Measurements from ENCODE around the gene FSCN2. TPM values are rescaled to one million over a fixed set of nuclear protein-coding genes. Genes with fewer than 3 reads are reported as not detected.
A peak's percentile ranks its signal among the peaks of the same experiment; 100 is the strongest.

Gene FSCN2
- total RNA-seq, 1 experiment from 2014 or later, result 1.2 TPM

DNA sequence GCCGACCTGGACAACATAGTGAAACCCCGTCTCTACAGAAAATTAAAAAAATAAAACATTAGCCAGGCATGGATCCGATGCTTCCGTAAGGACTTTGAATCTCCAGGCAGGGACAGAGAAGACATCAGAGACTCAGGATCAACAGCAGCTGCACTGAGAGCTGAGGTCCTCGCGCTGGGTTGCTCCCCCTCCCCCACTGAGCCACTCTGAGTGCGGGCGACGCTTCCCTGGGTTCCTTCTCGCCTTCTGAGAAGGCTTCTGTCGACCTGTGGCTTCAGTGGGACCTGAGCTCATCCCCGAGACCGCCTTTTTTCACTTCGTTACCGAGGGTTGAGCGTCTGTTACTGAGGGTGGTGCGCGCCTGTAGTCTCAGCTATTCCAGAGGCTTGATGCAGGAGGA lies 36.0 kb upstream of the FSCN2 start:
- POLR2A ChIA-PET, result interaction anchor here (0.6 kb wide), 1 partner anchor 9 kb away, joined by 6 read pairs; no protein-coding TSS in a partner anchor
- H3K27me3 ChIP-seq (ENCODE audit: control insufficient read depth, insufficient read depth, low read length), result no peaks in the 10 kb centered on the region
- TF ChIP-seq TCF7L2 (IDR thresholded peaks at IDR 0.05; ENCODE audit: low read depth, low read length) (no peak), SIN3A (IDR thresholded peaks at IDR 0.05; ENCODE audit: borderline replicate concordance, insufficient read depth, low read depth, low read length) (no peak), POLR2AphosphoS5 (IDR thresholded peaks at IDR 0.05; ENCODE audit: low read depth, low read length) (no peak)
- TF ChIP-seq, protein P1, sequence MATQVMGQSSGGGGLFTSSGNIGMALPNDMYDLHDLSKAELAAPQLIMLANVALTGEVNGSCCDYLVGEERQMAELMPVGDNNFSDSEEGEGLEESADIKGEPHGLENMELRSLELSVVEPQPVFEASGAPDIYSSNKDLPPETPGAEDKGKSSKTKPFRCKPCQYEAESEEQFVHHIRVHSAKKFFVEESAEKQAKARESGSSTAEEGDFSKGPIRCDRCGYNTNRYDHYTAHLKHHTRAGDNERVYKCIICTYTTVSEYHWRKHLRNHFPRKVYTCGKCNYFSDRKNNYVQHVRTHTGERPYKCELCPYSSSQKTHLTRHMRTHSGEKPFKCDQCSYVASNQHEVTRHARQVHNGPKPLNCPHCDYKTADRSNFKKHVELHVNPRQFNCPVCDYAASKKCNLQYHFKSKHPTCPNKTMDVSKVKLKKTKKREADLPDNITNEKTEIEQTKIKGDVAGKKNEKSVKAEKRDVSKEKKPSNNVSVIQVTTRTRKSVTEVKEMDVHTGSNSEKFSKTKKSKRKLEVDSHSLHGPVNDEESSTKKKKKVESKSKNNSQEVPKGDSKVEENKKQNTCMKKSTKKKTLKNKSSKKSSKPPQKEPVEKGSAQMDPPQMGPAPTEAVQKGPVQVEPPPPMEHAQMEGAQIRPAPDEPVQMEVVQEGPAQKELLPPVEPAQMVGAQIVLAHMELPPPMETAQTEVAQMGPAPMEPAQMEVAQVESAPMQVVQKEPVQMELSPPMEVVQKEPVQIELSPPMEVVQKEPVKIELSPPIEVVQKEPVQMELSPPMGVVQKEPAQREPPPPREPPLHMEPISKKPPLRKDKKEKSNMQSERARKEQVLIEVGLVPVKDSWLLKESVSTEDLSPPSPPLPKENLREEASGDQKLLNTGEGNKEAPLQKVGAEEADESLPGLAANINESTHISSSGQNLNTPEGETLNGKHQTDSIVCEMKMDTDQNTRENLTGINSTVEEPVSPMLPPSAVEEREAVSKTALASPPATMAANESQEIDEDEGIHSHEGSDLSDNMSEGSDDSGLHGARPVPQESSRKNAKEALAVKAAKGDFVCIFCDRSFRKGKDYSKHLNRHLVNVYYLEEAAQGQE (IDR thresholded peaks at IDR 0.05; ENCODE audit: insufficient read depth in 1 of 2, low read depth in 2 of 2, low read length in 1 of 2), result no peak
- TF ChIP-seq, protein P2, sequence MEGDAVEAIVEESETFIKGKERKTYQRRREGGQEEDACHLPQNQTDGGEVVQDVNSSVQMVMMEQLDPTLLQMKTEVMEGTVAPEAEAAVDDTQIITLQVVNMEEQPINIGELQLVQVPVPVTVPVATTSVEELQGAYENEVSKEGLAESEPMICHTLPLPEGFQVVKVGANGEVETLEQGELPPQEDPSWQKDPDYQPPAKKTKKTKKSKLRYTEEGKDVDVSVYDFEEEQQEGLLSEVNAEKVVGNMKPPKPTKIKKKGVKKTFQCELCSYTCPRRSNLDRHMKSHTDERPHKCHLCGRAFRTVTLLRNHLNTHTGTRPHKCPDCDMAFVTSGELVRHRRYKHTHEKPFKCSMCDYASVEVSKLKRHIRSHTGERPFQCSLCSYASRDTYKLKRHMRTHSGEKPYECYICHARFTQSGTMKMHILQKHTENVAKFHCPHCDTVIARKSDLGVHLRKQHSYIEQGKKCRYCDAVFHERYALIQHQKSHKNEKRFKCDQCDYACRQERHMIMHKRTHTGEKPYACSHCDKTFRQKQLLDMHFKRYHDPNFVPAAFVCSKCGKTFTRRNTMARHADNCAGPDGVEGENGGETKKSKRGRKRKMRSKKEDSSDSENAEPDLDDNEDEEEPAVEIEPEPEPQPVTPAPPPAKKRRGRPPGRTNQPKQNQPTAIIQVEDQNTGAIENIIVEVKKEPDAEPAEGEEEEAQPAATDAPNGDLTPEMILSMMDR (IDR thresholded peaks at IDR 0.05), result no peak
- in situ Hi-C loops (cut with HindIII; ENCODE audit: low pct_unique_long_range_greater_than_20kb, low sequenced_read_pairs), result no loop called here
- DNase-seq (ENCODE audit: low read depth, low spot score) (no peak), ATAC-seq (no peak)
- CTCF ChIA-PET, result no interaction called here
- no TSS peak for BruUV-seq (replicated peaks)
- H3K27ac ChIP-seq (ENCODE audit: low read length), result 0 out of 2 replicates have a peak overlapping the region, but pooled peaks have one; percentile 18
- intact Hi-C loops (cut with micrococcal nuclease; ENCODE audit: unreplicated experiment), result no loop called here
- H3K4me1 ChIP-seq (ENCODE audit: control insufficient read depth, insufficient read depth, low read length), result peaks cover 29% of the 10 kb centered on the region
- H3K9me3 ChIP-seq (ENCODE audit: control insufficient read depth, insufficient read depth, low read depth, low read length), result no peaks in the 10 kb centered on the region
- H3K4me3 ChIP-seq (ENCODE audit: low read depth in 2 of 2, low read length in 2 of 2), result no peak overlapping the region
- no peaks in the 10 kb centered on the region; the same call in 1 of the 2 replicates for H3K36me3 ChIP-seq (ENCODE audit: control insufficient read depth, insufficient read depth, low read length)

DNA sequence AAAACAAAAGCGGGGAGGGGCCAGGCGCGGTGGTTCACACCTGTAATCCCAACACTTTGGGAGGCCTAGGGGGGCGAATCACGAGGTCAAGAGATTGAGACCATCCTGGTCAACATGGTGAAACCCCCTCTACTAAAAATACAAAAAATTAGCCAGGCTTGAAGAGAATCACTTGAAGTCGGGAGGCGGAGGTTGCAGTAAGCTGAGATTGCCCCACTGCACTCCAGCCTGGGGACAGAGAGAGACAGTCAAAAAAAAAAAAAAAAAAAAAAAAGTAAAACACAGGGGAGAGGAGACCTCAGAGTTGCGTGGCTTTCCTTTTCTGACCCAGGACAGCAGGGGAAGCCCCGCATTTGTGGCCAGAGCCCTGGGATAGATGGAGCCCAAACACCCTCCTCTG lies 35.5 kb upstream of the FSCN2 start:
- Histone ChIP-seq H3K27me3 (ENCODE audit: control insufficient read depth, insufficient read depth, low read length) (no peaks in the 10 kb centered on the region), H3K36me3 (ENCODE audit: control insufficient read depth, insufficient read depth, low read length) (no peaks in the 10 kb centered on the region; the same call in 1 of the 2 replicates), H3K4me1 (ENCODE audit: control insufficient read depth, insufficient read depth, low read length) (peaks cover 26% of the 10 kb centered on the region), H3K27ac (ENCODE audit: low read length) (no peak overlapping the region), H3K4me3 (ENCODE audit: low read depth in 2 of 2, low read length in 2 of 2) (no peak overlapping the region), H3K9me3 (ENCODE audit: control insufficient read depth, insufficient read depth, low read depth, low read length) (no peaks in the 10 kb centered on the region)
- no peak for ATAC-seq
- ChIA-PET POLR2A (no interaction called here), CTCF (no interaction called here)
- intact Hi-C loops (cut with micrococcal nuclease; ENCODE audit: unreplicated experiment), result no loop called here
- DNase-seq (ENCODE audit: low read depth, low spot score), result no peak
- no TSS peak for BruUV-seq (replicated peaks)
- TF ChIP-seq POLR2AphosphoS5 (IDR thresholded peaks at IDR 0.05; ENCODE audit: low read depth, low read length) (no peak), TCF7L2 (IDR thresholded peaks at IDR 0.05; ENCODE audit: low read depth, low read length) (no peak), SIN3A (IDR thresholded peaks at IDR 0.05; ENCODE audit: borderline replicate concordance, insufficient read depth, low read depth, low read length) (no peak)
- TF ChIP-seq, protein P1 (IDR thresholded peaks at IDR 0.05; ENCODE audit: insufficient read depth in 1 of 2, low read depth in 2 of 2, low read length in 1 of 2), result no peak
- TF ChIP-seq, protein P2 (IDR thresholded peaks at IDR 0.05), result no peak
- in situ Hi-C loops (cut with HindIII; ENCODE audit: low pct_unique_long_range_greater_than_20kb, low sequenced_read_pairs), result no loop called here

All from Panc1 (cell line).